Suppressor macrophage treated with lipopolysaccharide for 4 hours (primary cell): ENCODE data around the gene FAM20B.
"Not testable (repeated sequence)": the region's sequence is repeated elsewhere in the genome, so short reads cannot be mapped to it uniquely, and the experiment has no call there.

Experiments used
- DNase-seq: peaks from one replicate; pipeline ENCODE4 v3.0.0-alpha.2; 2020

The FAM20B gene, protein sequence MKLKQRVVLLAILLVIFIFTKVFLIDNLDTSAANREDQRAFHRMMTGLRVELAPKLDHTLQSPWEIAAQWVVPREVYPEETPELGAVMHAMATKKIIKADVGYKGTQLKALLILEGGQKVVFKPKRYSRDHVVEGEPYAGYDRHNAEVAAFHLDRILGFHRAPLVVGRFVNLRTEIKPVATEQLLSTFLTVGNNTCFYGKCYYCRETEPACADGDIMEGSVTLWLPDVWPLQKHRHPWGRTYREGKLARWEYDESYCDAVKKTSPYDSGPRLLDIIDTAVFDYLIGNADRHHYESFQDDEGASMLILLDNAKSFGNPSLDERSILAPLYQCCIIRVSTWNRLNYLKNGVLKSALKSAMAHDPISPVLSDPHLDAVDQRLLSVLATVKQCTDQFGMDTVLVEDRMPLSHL

DNA sequence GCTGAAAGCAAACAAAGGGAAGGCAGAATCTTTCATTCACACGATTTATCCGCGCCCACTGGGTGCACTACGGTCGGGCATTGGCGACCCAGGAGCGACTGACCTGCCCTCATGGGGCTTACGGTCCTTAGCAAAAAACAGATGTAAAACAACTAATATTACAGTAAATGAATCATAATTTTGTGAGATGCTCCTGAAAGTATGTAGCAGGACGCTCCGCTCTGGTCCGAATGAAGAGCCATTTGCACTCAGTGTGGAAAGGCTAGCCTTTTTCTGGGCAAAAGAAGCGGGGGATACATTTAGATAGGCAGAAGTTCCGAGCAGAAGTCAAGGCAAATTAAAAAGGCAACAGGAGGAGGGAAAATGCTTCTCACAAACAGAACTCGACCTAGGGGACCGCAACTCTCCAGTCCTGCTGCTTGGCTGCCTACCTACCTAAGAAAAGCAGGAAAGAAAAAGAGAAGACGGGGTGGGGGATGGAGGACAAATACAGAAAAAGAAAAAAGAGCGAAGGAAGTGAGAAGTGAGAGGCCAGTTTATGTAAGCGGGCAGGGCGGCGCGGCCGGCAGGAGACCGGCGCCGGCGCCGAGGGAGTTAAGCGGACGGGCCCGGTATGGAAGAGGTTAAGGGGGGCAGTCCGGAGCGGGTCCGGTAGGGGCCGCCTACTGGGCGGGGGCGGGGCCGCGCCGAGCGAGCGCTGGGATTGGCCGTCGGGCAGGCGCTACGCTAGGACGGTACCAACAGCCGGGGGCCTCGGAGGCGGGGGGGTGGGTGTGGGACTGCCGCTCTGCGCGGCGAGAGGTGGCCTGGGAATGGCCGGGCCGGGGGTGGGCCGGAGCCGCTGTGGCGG, at the start of gene FAM20B:
FAM20B (plus strand) TSS at position 770 of the 850 bp plus-strand sequence. CDS start 17,954 bp downstream, outside the sequence.
- DNase-seq = peak; percentile 96

DNA sequence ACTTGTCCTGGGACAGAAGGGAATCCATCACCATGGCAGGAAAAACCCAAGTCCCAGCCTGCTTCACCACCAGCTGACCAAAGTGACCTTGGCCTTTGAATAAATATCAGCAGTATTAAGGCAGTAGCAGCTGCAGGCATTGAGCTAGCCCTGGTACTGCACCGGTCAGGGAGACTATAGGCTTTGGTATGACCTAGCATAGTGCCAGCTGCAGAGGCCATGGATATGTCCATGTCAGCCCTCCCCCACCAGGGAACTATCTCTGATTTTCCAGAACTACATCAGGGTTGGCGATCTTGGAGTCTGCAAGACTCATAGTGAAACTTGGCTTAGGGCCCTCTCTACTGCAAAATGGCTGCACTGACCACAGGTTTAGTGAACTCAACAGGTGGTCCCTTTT, 49.2 kb upstream of the FAM20B start:
- DNase-seq = no peak

DNA sequence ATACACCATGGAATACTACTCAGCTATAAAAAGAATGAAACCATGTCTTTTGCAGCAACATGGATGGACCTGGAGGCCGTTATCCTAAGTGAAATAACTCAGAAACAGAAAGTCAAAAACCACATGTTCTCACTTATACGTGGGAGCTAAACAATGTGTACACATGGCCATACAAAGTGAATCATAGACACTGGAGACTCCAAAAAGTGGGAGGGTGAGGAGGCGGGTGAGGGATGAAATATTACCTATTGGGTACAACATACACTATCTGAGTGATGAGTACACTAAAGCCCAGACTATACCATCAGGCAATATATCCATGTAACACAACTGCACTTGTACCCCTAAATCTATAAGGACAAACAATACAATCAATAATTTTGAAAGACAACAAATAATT, 39.5 kb upstream of the FAM20B start:
- no peak for DNase-seq

DNA sequence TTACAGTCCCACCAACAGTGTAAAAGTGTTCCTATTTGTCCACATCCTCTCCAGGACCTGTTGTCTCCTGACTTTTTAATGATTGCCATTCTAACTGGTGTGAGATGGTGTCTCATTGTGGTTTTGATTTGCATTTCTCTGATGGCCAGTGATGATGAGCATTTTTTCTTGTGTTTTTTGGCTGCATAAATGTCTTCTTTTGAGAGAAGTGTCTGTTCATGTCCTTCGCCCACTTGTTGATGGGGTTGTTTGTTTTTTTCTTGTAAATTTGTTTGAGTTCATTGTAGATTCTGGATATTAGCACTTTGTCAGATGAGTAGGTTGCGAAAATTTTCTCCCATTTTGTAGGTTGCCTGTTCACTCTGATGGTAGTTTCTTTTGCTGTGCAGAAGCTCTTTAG, 37.5 kb upstream of the FAM20B start:
- DNase-seq = not testable (repeated sequence)

DNA sequence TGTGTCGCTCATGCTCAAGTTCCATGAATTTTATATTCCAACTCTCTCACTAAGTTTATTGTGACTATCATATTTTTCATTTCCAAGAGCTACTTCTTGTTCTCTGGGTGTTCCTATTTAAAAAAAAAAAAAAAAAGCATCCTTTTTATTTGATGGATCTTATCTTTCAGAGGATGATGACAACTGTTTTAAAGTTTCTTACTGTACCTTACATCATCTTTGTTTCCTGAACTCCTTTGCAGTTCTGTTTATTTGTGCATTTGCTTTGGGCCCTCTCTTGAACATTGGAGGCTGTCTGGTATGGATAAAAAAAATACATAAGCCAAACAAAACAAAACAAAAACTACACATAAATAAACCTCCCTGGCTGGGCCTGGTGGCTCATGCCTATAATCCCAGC, 32.1 kb upstream of the FAM20B start:
- DNase-seq = no peak

DNA sequence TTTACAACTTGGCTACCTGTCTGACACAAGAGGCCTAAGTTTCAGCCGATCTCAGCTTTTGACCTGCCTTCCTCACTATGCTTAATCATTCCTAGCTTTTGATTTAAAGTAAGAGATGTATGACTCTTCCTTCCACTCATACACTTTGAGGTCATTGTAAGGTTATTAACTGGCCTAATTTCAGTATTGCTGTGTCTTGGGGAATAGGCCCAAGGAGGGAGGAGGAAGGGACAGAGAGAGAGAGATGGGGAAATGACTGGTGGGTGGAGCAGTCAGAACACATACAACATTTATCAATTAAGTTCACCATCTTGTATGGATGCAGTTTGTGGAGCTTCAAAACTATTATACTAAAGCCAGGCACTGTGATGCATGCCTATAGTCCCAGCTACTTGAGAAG, 28.3 kb upstream of the FAM20B start:
- no peak for DNase-seq

DNA sequence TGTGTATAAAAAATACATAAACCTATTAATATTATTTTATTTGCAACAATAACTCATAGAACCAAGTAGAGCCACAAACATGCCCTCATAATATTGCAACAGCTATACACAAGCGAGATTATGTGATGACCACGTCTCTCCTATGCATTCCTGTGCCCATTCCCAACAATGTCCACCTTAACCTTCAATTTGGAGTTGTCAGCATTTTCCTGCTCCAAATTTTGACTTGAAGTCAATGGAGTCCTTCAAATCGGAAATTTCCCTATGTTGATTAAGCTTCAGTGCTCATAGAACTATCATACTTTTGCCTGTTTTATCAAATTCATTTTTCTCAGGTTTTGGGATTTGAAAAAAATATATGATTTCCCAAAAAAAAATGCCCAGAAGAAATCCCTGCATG, 27.4 kb upstream of the FAM20B start:
- DNase-seq = no peak

DNA sequence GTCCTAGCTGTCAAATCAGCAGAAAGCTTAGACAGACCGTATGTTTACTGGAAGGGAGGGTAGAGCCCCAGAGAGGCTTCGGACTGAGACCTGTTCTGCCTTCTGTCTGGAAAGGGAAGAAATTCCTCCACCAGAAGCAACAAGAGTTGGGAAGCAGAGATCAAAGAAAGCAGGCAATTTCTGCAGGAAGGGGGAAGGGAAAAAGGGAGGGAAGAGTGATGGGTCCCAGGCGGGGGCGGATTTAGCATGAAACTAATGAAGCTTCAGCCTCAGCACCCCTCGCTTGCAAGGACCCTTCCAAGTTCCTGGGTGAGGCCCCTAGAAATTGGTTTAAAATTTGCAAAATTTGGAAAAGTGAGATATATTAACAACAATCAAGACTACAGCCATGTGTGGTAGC, 26.6 kb upstream of the FAM20B start:
- no peak for DNase-seq

DNA sequence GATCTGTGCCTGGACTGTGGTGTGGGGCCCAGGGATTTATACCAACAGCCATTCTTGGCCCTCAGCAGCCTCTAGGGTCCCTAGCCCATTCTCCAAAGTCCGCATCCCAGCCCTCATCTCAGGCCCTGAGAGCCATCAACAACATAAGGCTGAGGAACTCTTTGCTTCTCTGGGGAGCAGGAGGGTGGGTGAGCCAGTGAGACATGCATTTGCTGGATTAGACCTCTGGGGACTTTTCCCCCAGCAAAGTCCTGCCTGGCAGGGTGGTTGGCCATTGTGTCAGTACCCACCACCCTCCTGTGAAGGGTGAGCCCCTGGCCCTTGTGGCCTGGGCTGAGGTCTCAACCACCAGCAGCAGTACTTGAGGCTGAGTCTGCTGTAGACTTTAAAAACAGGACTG, 24.2 kb upstream of the FAM20B start:
- no peak for DNase-seq

DNA sequence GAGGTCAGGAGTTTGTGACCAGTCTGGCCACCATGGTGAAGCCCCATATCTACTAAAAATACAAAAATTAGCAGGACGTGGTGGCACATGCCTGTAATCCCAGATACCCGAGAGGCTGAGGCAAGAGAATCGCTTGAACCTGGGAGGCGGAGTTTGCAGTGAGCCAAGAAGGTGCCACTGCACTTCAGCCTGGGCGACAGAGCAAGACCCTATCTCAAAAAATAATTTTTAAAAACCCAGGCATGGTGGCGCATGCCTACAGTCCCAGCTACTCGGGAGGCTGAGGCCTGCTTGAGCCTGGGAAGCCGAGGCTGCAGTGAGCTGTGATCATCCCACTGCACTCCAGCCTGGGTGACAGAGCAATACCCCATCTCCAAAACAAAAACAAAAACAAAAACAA, 23.6 kb upstream of the FAM20B start:
- DNase-seq = not testable (repeated sequence)

DNA sequence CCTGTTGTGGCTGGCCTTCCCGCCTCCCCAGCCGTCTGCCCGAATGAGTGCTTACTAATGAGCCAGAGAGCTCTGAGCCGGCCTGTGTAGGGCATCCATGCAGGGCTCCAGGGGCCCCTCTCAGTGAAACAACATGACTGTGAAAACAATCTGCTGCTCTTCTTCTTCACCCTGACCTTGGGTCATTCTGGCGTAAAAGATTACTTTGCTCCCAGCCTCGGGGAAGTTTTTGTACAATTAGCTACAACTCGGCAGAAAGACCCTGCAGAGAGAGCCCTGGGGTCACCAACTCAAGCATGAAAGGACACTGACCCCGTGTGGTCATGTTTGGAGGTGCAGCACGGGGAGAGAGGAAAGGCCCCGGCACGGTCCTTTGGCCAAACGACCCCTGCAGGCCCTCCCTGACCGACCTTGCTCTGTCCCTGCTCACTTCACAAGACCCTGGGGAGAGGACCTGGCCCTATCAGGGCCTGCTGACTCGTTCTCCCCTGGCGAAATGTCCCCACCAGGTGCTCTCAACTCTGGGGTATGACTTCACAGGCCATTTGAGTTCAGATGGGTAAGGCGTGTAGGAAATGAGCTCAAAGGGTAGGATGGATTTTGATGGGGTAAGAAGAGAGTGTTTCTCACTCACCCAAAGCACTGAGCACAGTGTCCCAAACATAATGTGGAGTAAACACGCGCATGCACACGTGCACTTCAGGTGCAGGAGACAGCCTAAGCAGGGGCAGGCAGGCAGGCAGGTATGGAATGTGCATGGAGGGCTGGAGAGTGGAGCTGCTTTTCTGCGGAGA, 22.9 kb upstream of the FAM20B start:
- DNase-seq = peak; percentile 76

DNA sequence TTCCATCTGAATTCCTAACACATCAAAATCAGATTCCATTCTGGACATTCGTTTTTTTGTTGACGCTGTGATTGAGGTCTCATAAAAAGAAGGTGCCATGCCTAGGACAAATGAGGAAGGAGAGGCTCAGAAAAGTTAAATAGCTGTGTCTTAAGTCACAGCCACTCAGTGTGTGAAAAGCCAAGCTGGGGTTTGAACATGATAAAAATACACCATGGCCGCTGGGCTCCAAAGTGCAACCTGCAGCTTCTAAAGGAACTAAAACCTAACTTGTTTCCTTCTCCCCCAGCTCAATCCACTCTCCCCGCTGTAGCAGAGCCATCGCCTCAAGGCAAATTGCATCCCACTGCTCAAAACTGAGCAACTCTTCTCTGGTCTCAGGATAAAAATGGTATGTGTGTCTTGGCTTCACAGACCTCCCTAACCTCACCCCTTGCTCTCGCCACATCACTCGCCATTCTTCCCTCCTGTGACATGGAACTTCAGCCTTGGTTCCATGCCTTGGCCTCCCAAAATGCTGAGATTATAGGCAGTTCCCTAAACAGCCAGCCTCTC, 22.1 kb upstream of the FAM20B start:
- DNase-seq = no peak

DNA sequence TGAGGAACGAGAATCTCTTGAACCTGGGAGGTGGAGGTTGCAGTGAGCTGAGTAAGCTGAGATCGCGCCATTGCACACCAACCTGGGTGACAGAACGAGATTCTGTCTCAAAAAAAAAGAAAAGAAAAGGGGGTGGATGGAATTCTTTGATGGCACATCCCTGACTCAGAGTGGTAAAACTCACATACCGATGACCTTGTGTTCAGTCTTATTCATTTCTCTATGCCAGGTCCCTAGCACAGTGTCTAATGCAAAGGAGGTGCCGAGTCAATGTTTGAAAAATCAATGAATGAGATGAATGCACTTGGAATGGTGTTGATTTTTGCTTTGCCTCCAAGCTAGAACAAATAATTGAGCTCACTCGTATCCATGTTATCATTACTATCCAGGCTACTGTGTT, 18.5 kb upstream of the FAM20B start:
- no peak for DNase-seq

DNA sequence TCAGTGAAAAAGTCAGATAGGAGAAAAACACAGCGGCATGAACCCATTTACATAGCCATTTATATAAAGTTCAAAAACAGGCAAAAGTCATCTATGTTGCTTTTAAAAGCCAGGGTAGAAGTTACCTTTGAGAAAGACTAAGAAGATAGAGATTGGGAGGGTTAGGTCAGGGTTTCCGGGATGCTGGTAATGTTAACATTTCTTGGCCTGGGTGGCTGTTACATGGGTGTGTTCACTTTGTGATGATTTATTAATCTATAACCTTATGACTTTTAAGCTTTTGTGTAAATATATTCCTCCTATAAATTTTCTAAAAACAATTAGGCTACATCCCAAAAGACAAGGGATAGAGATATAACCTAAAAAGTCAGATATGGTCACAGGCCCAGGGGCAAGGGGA, 15.0 kb upstream of the FAM20B start:
- no peak for DNase-seq

DNA sequence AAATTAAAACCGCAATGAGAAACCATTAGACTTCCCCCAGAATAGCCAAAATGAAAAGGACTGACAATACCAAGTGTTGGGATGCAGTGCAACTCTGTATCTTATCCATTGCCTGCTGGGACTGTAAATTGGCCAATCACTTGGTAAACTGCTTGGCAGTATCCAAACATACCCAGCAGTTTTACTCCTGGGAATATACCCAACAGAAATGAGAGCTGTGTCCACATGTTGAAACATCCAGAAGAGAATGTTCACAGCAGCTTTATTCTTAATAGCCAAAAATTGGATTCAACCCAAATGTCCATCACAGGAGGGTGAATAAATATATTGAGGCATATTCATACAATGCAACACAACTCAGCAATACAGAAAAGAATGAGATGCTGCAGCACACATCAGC, 13.7 kb upstream of the FAM20B start:
- no peak for DNase-seq

DNA sequence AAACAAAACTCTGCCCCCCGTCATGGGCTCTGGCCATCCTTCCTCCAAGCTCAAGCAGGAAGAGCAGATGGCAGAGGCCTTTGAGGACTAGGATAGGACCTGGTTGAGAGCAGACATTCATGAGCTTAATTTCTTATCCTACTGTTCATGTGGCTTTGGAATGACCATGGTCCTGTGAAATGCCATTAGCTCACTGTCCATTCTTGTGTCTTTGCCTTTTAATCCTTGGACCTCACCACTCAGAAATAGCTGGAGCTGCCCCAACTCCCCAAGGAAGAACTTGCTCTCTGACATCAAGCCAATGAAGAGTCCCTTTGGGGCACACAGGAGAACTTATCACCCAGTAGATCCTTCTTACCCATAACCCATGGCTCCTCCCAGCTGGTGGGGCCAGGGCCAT, 11.6 kb upstream of the FAM20B start:
- no peak for DNase-seq

DNA sequence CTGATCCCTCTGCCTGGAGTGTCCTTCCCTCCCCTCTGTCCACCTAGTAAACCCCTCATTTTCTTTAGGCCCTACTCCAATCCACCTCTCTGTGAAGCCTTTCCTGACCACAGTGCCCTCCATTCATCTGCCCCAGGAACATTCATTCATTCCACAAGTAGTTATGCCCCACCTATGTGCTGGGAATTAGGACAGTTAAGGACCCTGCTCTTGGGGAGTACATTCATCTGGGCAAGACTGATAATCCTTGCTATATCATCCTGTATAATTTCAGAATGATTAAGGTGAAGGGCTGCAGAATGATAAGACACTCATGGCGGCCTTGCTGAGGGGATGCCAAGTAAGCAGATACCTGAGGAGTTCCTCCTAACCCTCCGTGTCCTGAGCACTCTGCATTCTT, 10.3 kb upstream of the FAM20B start:
- DNase-seq = no peak

DNA sequence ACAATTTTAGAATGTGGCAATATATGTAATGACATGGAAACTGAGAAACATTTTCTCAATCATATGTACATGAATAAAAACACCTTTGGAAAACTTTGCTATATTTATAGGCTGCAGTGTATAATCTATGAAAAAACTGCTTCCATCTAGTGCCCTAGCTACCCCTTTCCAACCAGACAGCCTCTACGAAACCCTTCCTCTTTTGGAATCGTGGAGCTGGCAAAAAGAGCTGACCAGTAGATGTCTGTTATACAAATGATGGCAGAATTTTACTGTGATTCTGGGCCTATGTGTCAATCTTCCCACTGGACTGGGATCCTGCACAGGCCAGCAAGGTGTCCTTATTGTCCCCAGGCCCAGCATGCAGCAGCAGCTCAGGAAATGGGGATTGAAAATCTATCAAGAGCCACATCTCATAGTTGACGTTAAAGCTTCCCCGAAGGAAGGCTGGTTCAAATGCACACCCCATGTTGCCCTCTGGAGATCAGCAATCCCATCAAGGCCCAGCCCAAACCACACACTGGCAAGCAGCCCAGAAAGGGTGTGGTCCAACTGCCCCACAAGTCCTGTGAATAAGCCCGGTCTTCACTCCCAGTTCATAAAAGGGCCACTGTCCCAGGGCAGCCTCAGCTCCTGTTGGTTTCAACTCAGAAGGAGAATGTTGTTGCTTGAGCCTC, 8.8 kb upstream of the FAM20B start:
- DNase-seq = peak; percentile 85

DNA sequence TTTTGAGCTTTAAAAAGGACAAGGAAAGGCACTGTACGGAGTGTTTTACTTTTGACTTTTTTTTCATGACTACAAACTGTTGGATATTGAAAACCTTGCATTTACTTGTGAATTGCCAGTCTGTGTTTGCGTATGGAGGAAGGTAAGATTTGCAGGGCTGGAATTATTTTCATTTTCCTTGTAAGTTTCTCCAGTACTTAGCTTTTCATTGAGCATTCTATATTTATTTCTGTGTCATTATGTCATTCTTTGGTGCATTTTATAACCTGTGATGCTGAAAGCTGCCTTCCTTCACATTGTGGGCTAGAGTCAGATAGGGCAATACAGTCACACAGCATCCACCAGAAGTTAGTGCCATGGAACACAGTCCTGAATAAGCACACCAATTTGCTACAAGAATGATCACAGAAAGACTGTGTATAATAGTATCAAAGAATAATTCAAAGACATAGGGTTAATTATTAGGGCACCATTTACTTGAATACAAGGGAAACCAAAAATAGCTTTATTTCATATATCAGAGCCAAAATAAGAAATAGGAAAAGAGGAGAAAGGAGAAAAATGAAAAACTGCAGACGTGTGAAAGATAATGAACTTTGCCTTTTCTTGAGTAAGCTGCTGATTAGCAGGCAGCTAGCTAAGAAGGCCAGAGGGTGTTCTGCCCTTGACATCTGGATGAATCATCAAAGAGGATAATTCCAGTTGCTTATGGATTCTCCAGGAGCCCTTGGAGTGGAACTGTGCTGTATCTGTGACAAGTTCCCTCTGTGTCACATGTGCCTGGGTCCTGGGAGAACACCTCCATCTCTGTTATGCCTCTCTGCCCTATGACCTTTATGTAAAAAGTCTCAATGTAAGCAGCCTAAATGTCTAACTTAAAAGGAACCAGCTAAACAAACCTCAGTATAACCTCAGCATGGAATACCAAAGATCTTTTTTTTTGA, 8.0 kb upstream of the FAM20B start:
- no peak for DNase-seq

DNA sequence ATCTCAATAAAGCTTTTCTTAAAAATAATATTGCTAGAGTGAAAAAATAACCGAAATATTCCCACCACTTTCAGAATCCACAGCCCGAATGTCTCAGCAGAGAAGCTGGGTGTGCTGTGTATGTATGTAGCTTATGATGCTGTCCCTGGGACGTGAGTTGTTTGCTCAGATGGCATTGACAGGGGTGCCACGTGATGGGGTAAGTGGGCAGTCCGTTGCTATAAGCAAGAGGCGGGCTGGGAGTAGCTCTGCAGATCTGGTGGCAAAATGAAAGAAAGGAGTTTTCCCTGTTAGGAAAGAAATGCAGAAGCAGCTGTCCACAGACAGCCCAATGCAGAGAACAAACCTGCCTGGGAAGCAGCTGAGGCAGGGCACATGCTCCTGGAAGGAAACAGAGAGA, 3.8 kb upstream of the FAM20B start:
- peak; percentile 83 for DNase-seq

DNA sequence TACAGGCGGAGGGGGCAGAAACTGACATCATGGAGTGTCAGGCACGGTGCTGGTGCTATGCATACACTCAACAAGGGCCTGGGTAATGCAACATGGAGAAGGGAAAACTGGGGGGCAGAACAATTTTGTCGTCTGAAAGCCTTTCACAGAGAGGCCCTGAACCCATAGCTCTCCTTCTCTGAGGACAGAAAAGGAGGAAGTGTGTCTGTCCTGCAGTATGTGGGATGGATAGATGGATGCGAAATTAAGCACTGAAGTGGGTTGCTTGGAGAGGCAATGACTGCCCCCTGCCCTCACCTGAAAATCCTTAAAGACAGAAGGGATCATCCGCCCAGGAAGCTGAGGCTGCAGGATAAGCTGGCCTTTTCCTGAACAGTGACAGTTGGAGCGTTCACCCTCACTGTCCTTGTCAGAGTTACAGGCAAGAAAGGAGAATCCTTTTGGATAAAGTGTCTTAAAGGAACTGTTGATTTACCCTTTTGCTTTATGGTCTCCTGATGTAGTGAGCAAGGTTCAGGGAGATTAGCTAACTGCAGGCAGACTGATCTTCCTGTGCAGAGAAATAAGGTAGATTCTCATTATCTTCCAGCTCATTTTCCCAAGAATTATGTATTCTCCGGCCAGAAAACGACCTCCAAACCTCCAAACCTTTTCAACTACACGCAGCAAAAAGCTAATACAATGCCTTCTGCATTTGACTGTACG, 1.6 kb upstream of the FAM20B start:
- no peak for DNase-seq
